ENCODE data around the gene SMYD1.

GRCh38 chr2:88038263-88039105, 29.1 kb upstream of the SMYD1 start:
- TF ChIP-seq CTCF (IDR thresholded peaks at IDR 0.05) (no peak), TCF7L2 (IDR thresholded peaks at IDR 0.05; ENCODE audit: low read depth, low read length) (no peak), POLR2AphosphoS5 (IDR thresholded peaks at IDR 0.05; ENCODE audit: low read depth, low read length) (no peak), REST (IDR thresholded peaks at IDR 0.05; ENCODE audit: insufficient read depth in 1 of 2, low read depth in 2 of 2, low read length in 1 of 2) (no peak), SIN3A (IDR thresholded peaks at IDR 0.05; ENCODE audit: borderline replicate concordance, insufficient read depth, low read depth, low read length) (no peak)

Data from Panc1 (cell line).